Ascending aorta (tissue), 2 donors: ENCODE results near the gene ST8SIA1. TPM values are rescaled to one million over a fixed set of nuclear protein-coding genes. Genes with fewer than 3 reads are reported as not detected.

Source experiments
- DNase-seq, 2 donors: peaks; one replicate each; pipeline ENCODE4 v3.0.0-alpha.2; 2019; ENCODE audit warnings: low spot score in 2 of 2
- H3K27ac ChIP-seq, 2 donors: fragments of 200-600 bp; sonication (generic); one replicate each; pipeline ENCODE4 v1.5.1; 2016 to 2017; ENCODE audit warnings: mild to moderate bottlenecking in 1 of 2
- H3K27me3 ChIP-seq: fragments of 200-600 bp; sonication (generic); one replicate; pipeline ENCODE4 v1.5.1; 2017
- H3K36me3 ChIP-seq, 2 donors: fragments of 200-600 bp; sonication (generic); one replicate each; pipeline ENCODE4 v1.5.1; 2016
- H3K4me1 ChIP-seq, 2 donors: fragments of 200-600 bp; sonication (generic); one replicate each; pipeline ENCODE4 v1.5.1; 2016 to 2017; ENCODE audit warnings: mild to moderate bottlenecking in 1 of 2
- H3K4me3 ChIP-seq, 2 donors: fragments of 200-600 bp; sonication (generic); one replicate each; pipeline ENCODE4 v1.5.1; 2016 to 2017; ENCODE audit warnings: mild to moderate bottlenecking in 1 of 2
- H3K9me3 ChIP-seq, 2 donors: fragments of 200-600 bp; sonication (generic); one replicate each; pipeline ENCODE4 v1.5.1; 2016
- CTCF ChIP-seq, 3 experiments: fragments of 200-600 bp in 2 of 3; fragments of 450-650 bp in 1 of 3; sonication (generic) in 2 of 3; IDR thresholded peaks; one replicate each; pipeline ENCODE4 v1.5.1; 2016 to 2019; ENCODE audit warnings: antibody characterized with exemption in 3 of 3, mild to moderate bottlenecking in 1 of 3, moderate library complexity in 1 of 3
- intact Hi-C: fragments of 100-400 bp; cut with DNase I; formaldehyde crosslinking; loops from one replicate; pipeline ENCODE4 v1.15.1; 2023
- total RNA-seq: library from RNA; depleted of rRNA; stranded (reverse); fragments of >200 nt; gene quantifications from one replicate; pipeline ENCODE4 v1.1.0, GENCODE V29; 2016

The ST8SIA1 gene
- total RNA-seq, 1 donor from 2014 or later: 9.7 TPM

GRCh38 chr12:22335794-22336166 lies 1.3 kb upstream of the ST8SIA1 start:
- TF ChIP-seq CTCF (IDR thresholded peaks at IDR 0.05): no peak
- no peak for DNase-seq
- Histone ChIP-seq H3K27me3 (no peaks in the 10 kb centered on the region), H3K4me3 (peak overlapping the region; percentile 59 to 73), H3K9me3 (no peaks in the 10 kb centered on the region), H3K27ac (no peak overlapping the region), H3K4me1 (no peaks in the 10 kb centered on the region), H3K36me3 (no peaks in the 10 kb centered on the region)
- intact Hi-C loops: loop anchor here (1.0 to 2.0 kb wide), 2 partner anchors 107 to 234 kb away; no protein-coding TSS in a partner anchor

- no peak overlapping the region for H3K27ac ChIP-seq
- no peaks in the 10 kb centered on the region for H3K4me1 ChIP-seq
- H3K27me3 ChIP-seq: no peaks in the 10 kb centered on the region
- no peaks in the 10 kb centered on the region for H3K36me3 ChIP-seq
- TF ChIP-seq CTCF (IDR thresholded peaks at IDR 0.05): no peak
- peak overlapping the region; percentile 59 to 73 for H3K4me3 ChIP-seq
- DNase-seq: no peak
- intact Hi-C loops: loop anchor here (1.0 to 5.0 kb wide), 3 partner anchors 57 to 251 kb away; no protein-coding TSS in a partner anchor
- H3K9me3 ChIP-seq: no peaks in the 10 kb centered on the region
Observed at GRCh38 chr12:22333713-22334409, 646 bp downstream of the ST8SIA1 start.

- intact Hi-C loops: loop anchor here (5.0 kb wide), 2 partner anchors 56 to 101 kb away; no protein-coding TSS in a partner anchor
- Histone ChIP-seq H3K4me3 (peak overlapping the region; percentile 59 to 73), H3K9me3 (no peaks in the 10 kb centered on the region), H3K36me3 (no peaks in the 10 kb centered on the region), H3K27me3 (no peaks in the 10 kb centered on the region), H3K4me1 (no peaks in the 10 kb centered on the region), H3K27ac (no peak overlapping the region)
- TF ChIP-seq CTCF (IDR thresholded peaks at IDR 0.05): no peak
- no peak for DNase-seq
Observed at GRCh38 chr12:22333186-22333712, 1.3 kb downstream of the ST8SIA1 start.

- Histone ChIP-seq H3K27me3 (no peaks in the 10 kb centered on the region), H3K27ac (no peak overlapping the region), H3K4me1 (no peaks in the 10 kb centered on the region), H3K9me3 (no peaks in the 10 kb centered on the region), H3K36me3 (no peaks in the 10 kb centered on the region), H3K4me3 (no peak overlapping the region)
- no peak for TF ChIP-seq CTCF (IDR thresholded peaks at IDR 0.05)
- no peak for DNase-seq
- intact Hi-C loops: loop anchor here (5.0 kb wide), 2 partner anchors 55 to 100 kb away; no protein-coding TSS in a partner anchor
Observed at GRCh38 chr12:22332202-22332601, 2.3 kb downstream of the ST8SIA1 start.

GRCh38 chr12:22329621-22330020 lies 4.9 kb downstream of the ST8SIA1 start:
- no peak for DNase-seq
- H3K4me3 ChIP-seq: no peak overlapping the region
- no peak for TF ChIP-seq CTCF (IDR thresholded peaks at IDR 0.05)
- intact Hi-C loops: loop anchor here (5.0 kb wide), 2 partner anchors 52 to 97 kb away; no protein-coding TSS in a partner anchor
- no peaks in the 10 kb centered on the region for H3K9me3 ChIP-seq
- H3K27me3 ChIP-seq: no peaks in the 10 kb centered on the region
- H3K36me3 ChIP-seq: no peaks in the 10 kb centered on the region
- no peaks in the 10 kb centered on the region for H3K4me1 ChIP-seq
- H3K27ac ChIP-seq: no peak overlapping the region
